ENCODE results near the gene SLC26A1.
"Not testable (repeated sequence)": the region's sequence is repeated elsewhere in the genome, so short reads cannot be mapped to it uniquely, and the experiment has no call there.

SLC26A1 gene

DNA sequence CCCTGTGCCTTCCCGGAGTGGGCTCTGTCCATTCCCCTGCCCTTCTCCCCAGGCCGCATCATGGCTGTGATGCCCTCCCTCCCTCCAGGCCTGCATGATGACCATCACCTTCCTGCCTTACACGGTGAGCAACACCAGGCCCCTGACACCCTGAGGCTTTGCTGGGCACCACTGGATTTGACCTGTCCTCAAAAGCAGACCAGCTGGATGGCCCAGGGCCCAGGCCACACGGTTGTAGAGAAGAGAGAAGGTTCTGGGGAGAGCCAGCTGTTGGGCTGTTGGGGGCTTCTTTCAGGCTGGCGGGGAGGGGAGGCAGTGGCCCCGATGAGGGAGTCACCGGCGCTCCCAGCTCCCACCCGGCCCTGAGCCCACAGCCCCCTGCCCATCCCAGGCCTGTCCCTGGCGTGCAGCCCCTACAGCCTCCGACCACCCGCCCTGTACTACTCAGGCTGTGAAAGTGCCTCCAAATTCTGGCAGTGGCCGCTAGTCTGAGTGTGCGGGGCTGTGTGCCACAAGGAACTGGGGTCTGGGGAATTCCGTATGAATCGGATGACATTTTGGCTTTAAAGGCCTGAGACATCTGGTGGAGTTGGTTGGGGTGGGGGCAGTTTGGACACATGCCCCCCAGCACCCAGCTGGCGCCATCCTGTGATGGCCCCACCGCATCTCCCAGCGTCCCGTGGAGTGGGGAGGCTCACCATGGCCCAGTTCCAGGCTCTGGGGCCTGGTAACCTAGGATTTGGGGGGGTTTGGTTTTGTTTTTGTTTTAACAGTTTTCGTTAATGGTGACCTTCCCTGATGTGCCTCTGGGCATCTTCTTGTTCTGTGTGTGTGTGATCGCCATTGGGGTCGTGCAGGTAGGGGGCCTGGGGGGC, 41.4 kb downstream of the SLC26A1 start:
- DNase-seq = no peak

DNA sequence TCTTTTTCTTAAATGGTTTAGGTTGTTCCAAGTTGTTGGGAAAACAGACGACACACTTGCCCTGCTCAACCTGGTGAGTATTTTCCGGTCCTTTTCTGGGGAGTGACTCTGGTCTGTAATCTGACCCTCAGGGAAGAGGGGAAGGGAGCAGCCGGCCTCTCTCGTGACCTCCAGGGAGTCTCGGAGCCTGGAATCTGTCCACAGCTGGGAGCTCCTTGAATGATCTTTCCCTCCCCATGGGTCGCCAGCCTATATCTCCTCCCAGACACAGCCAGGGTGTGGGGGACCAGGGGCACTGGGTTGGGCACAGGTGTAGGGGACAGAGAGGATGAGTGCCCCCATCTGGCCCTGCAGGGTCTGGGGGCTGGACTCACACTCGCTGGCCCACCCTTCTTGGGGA, 42.0 kb downstream of the SLC26A1 start:
- DNase-seq = no peak

- DNase-seq = no peak
Observed at GRCh38 chr4:950136-951020, 42.8 kb downstream of the SLC26A1 start.

- DNase-seq = no peak
Observed at GRCh38 chr4:949656-950055, 43.5 kb downstream of the SLC26A1 start.

GRCh38 chr4:948936-949300, 44.3 kb downstream of the SLC26A1 start:
- no peak for DNase-seq

GRCh38 chr4:948101-948935, 44.9 kb downstream of the SLC26A1 start:
- DNase-seq = no peak

- DNase-seq = no peak
Observed at GRCh38 chr4:947491-947971, 45.7 kb downstream of the SLC26A1 start.

DNA sequence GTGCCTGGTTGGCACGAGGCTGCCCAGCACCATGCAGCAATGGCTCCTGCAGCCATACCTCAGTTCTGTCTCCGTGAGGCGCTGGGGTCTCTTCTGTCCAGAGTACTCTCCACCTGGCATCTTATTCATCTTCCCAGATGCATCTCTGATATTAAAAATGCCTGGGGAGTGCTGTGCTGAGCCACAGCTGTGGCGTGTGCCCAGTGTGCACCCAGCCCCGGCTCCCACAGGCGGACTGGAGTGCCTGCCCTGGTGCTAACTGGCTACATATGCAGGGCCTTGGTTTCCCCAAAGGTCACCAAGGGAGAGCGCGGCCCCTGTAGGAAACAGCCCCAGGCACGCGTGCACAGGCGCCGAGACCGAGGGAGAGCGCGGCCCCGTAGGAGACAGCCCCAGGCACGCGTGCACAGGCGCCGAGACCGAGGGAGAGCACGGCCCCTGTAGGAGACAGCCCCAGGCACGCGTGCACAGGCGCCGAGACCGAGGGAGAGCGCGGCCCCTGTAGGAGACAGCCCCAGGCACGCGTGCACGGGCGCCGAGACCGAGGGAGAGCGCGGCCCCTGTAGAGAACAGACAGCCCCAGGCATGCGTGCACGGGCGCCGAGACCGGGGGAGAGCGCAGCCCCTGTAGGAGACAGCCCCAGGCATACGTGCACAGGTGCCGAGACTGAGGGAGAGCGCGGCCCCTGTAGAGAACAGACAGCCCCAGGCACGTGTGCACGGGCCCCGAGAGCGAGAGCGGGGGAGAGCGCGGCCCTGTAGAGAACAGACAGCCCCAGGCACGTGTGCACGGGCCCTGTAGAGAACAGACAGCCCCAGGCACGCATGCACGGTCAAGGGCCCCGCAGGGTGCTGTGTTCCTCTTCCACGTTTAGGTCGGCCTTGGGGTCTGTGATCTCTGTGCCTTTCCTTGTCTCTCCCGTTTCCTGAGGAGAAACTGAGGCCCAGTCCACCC, 46.4 kb downstream of the SLC26A1 start:
- DNase-seq = no peak

GRCh38 chr4:946103-946450, 47.1 kb downstream of the SLC26A1 start:
- DNase-seq = no peak

DNA sequence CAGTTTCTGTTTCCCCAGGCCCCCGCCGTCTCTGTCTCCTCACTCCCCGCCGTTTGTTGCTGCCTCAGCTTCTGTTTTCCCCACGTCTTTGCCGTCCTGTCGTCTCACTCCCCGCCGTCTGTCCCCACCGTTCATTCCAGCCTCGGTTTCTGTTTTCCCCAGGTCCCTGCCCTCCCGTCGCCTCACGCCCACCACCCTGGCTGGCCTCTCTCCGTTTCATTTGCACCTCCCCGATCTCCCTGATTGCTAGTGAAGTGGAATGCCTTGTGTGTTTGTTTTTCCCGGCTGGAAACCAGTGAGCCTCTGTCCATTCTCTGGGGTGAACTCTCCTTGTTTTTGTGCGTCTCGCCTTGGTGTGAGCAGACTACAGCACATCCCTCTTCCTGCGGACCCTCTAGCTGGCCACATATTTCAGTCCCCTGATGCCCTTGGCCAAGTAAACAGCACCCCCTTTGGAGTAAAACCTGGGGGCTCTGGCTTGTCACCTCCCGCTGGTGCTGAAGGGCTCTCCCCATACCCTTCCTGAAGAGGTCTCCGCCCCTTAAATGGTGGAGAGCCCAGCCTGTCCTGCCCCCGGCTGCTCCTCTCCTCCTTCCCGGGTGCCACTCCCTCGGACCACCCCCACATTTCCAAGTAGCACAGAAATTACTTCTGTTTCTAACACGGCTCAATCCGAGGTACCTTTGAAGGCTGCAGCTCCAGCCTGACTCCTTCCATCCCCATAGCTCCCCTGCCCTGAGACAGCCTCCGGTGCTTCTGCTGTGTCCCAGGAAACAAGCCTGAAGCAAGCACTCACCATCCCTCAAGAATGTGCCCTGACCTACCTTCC, 47.7 kb downstream of the SLC26A1 start:
- DNase-seq = no peak

DNA sequence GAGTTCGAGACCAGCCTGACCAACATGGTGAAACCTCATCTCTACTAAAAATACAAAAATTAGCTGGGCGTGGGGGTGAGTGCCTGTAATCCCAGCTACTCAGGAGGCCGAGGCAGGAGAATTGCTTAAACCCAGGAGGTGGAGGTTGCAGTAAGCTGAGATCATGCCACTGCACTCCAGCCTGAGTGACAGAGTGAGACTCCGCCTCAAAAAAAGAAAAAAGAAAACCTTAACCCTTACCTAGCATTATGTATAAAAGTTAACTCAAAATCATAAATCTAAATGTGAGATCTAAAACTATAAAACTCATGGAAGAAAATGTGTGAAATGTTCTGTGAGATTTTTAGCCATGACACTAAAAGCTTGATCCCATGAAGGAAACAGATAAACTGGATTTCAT, 53.7 kb downstream of the SLC26A1 start:
- not testable (repeated sequence) for DNase-seq

All from NCI-H524 treated with DMSO at 0.1 percent for 48 hours (cell line).